Urinary bladder (tissue), 2 donors: ENCODE measurements around the gene ZNF560. TPM values are rescaled to one million over a fixed set of nuclear protein-coding genes. Genes with fewer than 3 reads are reported as not detected.

Source experiments
- polyA plus RNA-seq: library from polyadenylated mRNA; stranded (reverse); fragments of 200-250 nt; gene quantifications from one replicate; pipeline ENCODE4 v1.2.3, GENCODE V29; 2013
- total RNA-seq: library from RNA; depleted of rRNA; stranded (reverse); fragments of >200 nt; gene quantifications from one replicate; pipeline ENCODE4 v1.2.3, GENCODE V29; 2014
- donor health status: healthy.

ZNF560 gene
- total and polyA plus RNA-seq, 2 donors: 0.08 to 0.21 TPM

Other genes with a start within 250 kb of the ZNF560 start
- gene OR7E24, start 247.7 kb downstream of the ZNF560 start, total RNA-seq: not detected
- gene OR7E24, start 247.7 kb downstream of the ZNF560 start, polyA plus RNA-seq: not detected
- gene ZNF699, start 188.8 kb downstream of the ZNF560 start, total RNA-seq: 15.2 TPM
- gene ZNF699, start 188.8 kb downstream of the ZNF560 start, polyA plus RNA-seq: 5.3 TPM
- 64.5 TPM for gene ZNF559, start 174.4 kb downstream of the ZNF560 start, total RNA-seq
- gene ZNF559, start 174.4 kb downstream of the ZNF560 start, polyA plus RNA-seq: 20.8 TPM
- gene ZNF177, start 135.6 kb downstream of the ZNF560 start, total RNA-seq: 8.6 TPM
- gene ZNF177, start 135.6 kb downstream of the ZNF560 start, polyA plus RNA-seq: 3.2 TPM
- gene ZNF266, start 63.0 kb downstream of the ZNF560 start, total RNA-seq: 30.7 TPM
- gene ZNF266, start 63.0 kb downstream of the ZNF560 start, polyA plus RNA-seq: 23.5 TPM
- 29.8 TPM for gene ZNF426, start 40.0 kb upstream of the ZNF560 start, total RNA-seq
- gene ZNF426, start 40.0 kb upstream of the ZNF560 start, polyA plus RNA-seq: 6.9 TPM
- 80.9 TPM for gene ZNF121, start 85.9 kb upstream of the ZNF560 start, total RNA-seq
- 3.7 TPM for gene ZNF121, start 85.9 kb upstream of the ZNF560 start, polyA plus RNA-seq
- 71.1 TPM for gene ZNF561, start 122.6 kb upstream of the ZNF560 start, total RNA-seq
- 36.6 TPM for gene ZNF561, start 122.6 kb upstream of the ZNF560 start, polyA plus RNA-seq
- 58.8 TPM for gene ZNF562, start 176.5 kb upstream of the ZNF560 start, total RNA-seq
- gene ZNF562, start 176.5 kb upstream of the ZNF560 start, polyA plus RNA-seq: 9.4 TPM